GM12801 (cell line): ENCODE results near the gene TBX6.

Experiments used
- CTCF ChIP-seq: IDR thresholded peaks from one replicate; pipeline ENCODE4 v1.5.1; 2011; ENCODE audit warnings: control low read depth; ENCODE audit not compliant: insufficient read length; ENCODE audit errors: extremely low read depth

Gene TBX6

GRCh38 chr16:30086291-30087140 lies 5.2 kb downstream of the TBX6 start:
- TF ChIP-seq CTCF = no peak

GRCh38 chr16:30085820-30086219 lies 5.9 kb downstream of the TBX6 start:
- no peak for TF ChIP-seq CTCF

GRCh38 chr16:30085247-30085646 lies 6.5 kb downstream of the TBX6 start:
- no peak for TF ChIP-seq CTCF

- TF ChIP-seq CTCF = no peak
Observed at GRCh38 chr16:30084816-30085159, 6.9 kb downstream of the TBX6 start.

- no peak for TF ChIP-seq CTCF
Observed at GRCh38 chr16:30084096-30084815, 7.5 kb downstream of the TBX6 start.

- TF ChIP-seq CTCF = no peak
Observed at GRCh38 chr16:30083216-30084055, 8.3 kb downstream of the TBX6 start.

GRCh38 chr16:30082545-30083090 lies 9.1 kb downstream of the TBX6 start:
- TF ChIP-seq CTCF = no peak
